Left lung (tissue), 10 donors: ENCODE measurements around the gene FADD. TPM values are rescaled to one million over a fixed set of nuclear protein-coding genes. Genes with fewer than 3 reads are reported as not detected.

Source experiments
- ATAC-seq: fragments of 200-7000 bp; cut with Tn5 transposase; one replicate; pipeline ENCODE4 v1.9.1; 2020; ENCODE audit warnings: moderate library complexity
- DNase-seq, 4 donors: peaks; one replicate each; pipeline ENCODE4 v3.0.0-alpha.2; 2013 to 2020
- H3K27ac ChIP-seq, 2 donors: fragments of 200-600 bp; sonication (generic) in 1 of 2; one replicate each; pipeline versions ENCODE4 v1.5.0 to v1.8.0; 2020 to 2021
- H3K27me3 ChIP-seq, 2 donors: fragments of 200-600 bp; sonication (generic) in 1 of 2; one replicate each; pipeline versions ENCODE4 v1.5.0 to v1.8.0; 2020 to 2021
- H3K36me3 ChIP-seq, 2 donors: fragments of 200-600 bp; sonication (generic) in 1 of 2; one replicate each; pipeline versions ENCODE4 v1.5.0 to v1.8.0; 2020 to 2021
- H3K4me1 ChIP-seq, 2 donors: fragments of 200-600 bp; one replicate each; pipeline ENCODE4 v1.8.0; 2021
- H3K4me3 ChIP-seq, 2 donors: fragments of 200-600 bp; sonication (generic) in 1 of 2; one replicate each; pipeline versions ENCODE4 v1.5.0 to v1.8.0; 2020 to 2021; ENCODE audit warnings: mild to moderate bottlenecking in 1 of 2
- H3K9me3 ChIP-seq, 2 donors: fragments of 200-600 bp; sonication (generic) in 1 of 2; one replicate each; pipeline versions ENCODE4 v1.5.0 to v1.8.0; 2020 to 2021
- intact Hi-C, 2 donors: fragments of 100-400 bp; cut with DNase I; formaldehyde crosslinking; loops; one replicate each; pipeline versions ENCODE4 v1.11.2 to v1.14.2; 2022
- polyA plus RNA-seq, 6 donors: library from polyadenylated mRNA; unstranded; fragments of 120-200 nt; gene quantifications; one replicate each; pipeline ENCODE4 v1.2.1, GENCODE V29; 2013; ENCODE audit not compliant: insufficient read length in 6 of 6
- total RNA-seq, 2 donors: library from RNA; stranded (reverse); fragmentation: NEBNext Ultra II Directional; extraction: Animal tissue kit (Norgen Biotek cat#: 25700); gene quantifications; one replicate each; pipeline ENCODE4 v1.2.1, GENCODE V29; 2021
- TF ChIP-seq, protein P1 (sequence below), 2 donors: fragments of 200-600 bp; sonication (generic) in 1 of 2; IDR thresholded peaks; one replicate each; pipeline versions ENCODE4 v1.5.0 to v1.8.0; 2021; ENCODE audit warnings: antibody characterized with exemption in 2 of 2
- donor health status: DM: no; HTN: yes; CAD: no.
- donor health status: DM: no; HTN: no; CAD: no.

The FADD gene
- total and polyA plus RNA-seq, 8 donors, result 10.6 to 28.4 (median 14.4) TPM

DNA sequence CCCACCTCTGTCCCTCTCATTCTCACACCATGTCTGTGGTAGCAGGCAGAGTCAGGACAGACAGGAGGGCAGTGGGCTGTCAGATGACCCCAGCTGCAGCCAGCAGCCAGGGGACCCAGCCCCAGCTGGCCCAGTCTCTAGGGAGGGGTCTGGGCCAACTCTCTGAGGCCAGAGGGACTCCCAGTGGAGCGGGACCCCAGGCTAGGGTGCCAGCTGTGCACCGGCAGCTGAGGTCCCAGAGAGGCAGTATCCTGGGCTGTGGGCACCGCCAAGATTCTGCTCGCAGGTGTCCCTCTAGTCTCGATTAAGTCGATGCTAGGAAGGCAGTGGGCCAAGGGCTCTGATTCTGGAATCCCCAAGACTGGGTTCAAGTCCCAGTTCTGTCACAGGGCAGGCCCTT lies 16.7 kb upstream of the FADD start:
- Histone ChIP-seq H3K9me3 (no peaks in the 10 kb centered on the region), H3K27me3 (peaks cover 0 to 13% of the 10 kb centered on the region in 2 donors), H3K4me3 (no peak overlapping the region), H3K4me1 (no peaks in the 10 kb centered on the region), H3K36me3 (no peaks in the 10 kb centered on the region), H3K27ac (no peak overlapping the region)
- ATAC-seq, result no peak
- TF ChIP-seq, protein P1, sequence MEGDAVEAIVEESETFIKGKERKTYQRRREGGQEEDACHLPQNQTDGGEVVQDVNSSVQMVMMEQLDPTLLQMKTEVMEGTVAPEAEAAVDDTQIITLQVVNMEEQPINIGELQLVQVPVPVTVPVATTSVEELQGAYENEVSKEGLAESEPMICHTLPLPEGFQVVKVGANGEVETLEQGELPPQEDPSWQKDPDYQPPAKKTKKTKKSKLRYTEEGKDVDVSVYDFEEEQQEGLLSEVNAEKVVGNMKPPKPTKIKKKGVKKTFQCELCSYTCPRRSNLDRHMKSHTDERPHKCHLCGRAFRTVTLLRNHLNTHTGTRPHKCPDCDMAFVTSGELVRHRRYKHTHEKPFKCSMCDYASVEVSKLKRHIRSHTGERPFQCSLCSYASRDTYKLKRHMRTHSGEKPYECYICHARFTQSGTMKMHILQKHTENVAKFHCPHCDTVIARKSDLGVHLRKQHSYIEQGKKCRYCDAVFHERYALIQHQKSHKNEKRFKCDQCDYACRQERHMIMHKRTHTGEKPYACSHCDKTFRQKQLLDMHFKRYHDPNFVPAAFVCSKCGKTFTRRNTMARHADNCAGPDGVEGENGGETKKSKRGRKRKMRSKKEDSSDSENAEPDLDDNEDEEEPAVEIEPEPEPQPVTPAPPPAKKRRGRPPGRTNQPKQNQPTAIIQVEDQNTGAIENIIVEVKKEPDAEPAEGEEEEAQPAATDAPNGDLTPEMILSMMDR (IDR thresholded peaks at IDR 0.05), result no peak
- intact Hi-C loops, result loop anchor here in 1 of 2 donors (10.0 kb wide), 1 partner anchor 272 kb away; no protein-coding TSS in a partner anchor
- DNase-seq, result peak in 1 of 4 donors; percentile 69

DNA sequence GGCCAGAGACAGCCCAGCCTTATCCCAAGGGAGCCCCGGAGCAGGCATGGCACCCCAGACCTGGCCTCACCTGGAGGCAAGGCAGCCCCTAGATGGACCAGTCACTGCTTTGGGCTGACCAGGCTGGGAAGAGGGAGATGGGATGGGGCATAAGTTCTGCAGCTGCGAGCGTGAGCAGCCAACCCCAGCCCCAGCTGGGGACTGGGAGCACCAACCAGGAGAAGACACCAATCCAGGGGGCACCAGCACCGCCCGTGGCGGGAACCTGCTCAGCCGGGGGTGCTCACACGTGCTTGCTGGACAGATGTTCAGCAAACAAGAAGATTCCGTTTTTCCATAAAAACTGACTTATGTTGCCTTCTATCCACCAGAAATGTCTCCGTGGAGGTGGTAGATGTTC lies 16.2 kb upstream of the FADD start:
- no peaks in the 10 kb centered on the region for H3K36me3 ChIP-seq
- intact Hi-C loops, result loop anchor here in 1 of 2 donors (10.0 kb wide), 1 partner anchor 272 kb away; no protein-coding TSS in a partner anchor
- H3K9me3 ChIP-seq, result no peaks in the 10 kb centered on the region
- H3K27ac ChIP-seq, result no peak overlapping the region
- H3K4me3 ChIP-seq, result no peak overlapping the region
- peak in 1 of 4 donors; percentile 71 for DNase-seq
- TF ChIP-seq, protein P1 (IDR thresholded peaks at IDR 0.05), result no peak
- peaks cover 0 to 18% of the 10 kb centered on the region in 2 donors for H3K27me3 ChIP-seq
- ATAC-seq, result no peak
- no peaks in the 10 kb centered on the region for H3K4me1 ChIP-seq

DNA sequence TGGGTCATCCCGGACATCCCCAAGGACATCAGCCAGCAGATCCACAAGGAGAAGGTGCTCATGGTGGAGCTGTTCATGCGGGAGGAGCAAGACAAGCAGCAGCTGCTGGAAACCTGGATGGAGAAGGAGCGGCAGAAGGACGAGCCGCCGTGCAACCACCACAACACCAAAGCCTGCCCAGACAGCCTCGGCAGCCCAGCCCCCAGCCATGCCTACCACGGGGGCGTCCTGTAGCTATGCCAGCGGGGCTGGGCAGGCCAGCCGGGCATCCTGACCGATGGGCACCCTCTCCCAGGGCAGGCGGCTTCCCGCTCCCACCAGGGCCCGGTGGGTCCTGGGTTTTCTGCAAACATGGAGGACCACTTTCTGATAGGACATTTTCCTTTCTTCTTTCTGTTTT lies 15.3 kb upstream of the FADD start:
- ATAC-seq (no peak), DNase-seq (peak in 1 of 4 donors; percentile 58)
- H3K27ac ChIP-seq, result no peak overlapping the region
- no peak overlapping the region for H3K4me3 ChIP-seq
- H3K4me1 ChIP-seq, result no peaks in the 10 kb centered on the region
- H3K36me3 ChIP-seq, result no peaks in the 10 kb centered on the region
- H3K27me3 ChIP-seq, result peaks cover 0 to 22% of the 10 kb centered on the region in 2 donors
- intact Hi-C loops, result loop anchor here in 1 of 2 donors (10.0 kb wide), 1 partner anchor 273 kb away; no protein-coding TSS in a partner anchor
- TF ChIP-seq, protein P1 (IDR thresholded peaks at IDR 0.05), result no peak
- H3K9me3 ChIP-seq, result no peaks in the 10 kb centered on the region

DNA sequence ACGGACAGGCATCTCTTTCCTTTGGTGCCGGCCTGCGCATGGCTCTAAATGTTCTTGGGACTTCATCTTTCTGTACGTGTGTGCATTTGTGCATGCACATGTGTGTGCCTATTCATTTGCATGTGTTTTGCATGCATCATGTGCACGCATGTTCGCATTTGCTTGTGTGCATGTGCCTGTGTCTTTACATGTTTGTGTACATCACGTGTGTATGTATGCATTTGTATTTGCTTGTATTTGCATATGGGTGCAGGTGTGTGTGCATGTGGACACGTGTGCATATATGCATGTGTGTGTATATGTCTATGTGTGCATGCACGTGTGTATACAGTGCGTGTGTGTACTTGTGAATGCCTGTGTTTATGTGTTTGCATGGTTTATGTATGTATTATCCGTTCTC lies 13.5 kb upstream of the FADD start:
- H3K36me3 ChIP-seq, result no peaks in the 10 kb centered on the region
- no peaks in the 10 kb centered on the region for H3K9me3 ChIP-seq
- H3K27me3 ChIP-seq, result peaks cover 0 to 26% of the 10 kb centered on the region in 2 donors
- TF ChIP-seq, protein P1 (IDR thresholded peaks at IDR 0.05), result no peak
- H3K27ac ChIP-seq, result no peak overlapping the region
- DNase-seq, result peak in 1 of 4 donors; percentile 27
- no peak overlapping the region for H3K4me3 ChIP-seq
- no peaks in the 10 kb centered on the region for H3K4me1 ChIP-seq
- intact Hi-C loops, result loop anchor here (5.0 to 10.0 kb wide), 3 partner anchors 272 to 495 kb away; no protein-coding TSS in a partner anchor
- ATAC-seq, result no peak

DNA sequence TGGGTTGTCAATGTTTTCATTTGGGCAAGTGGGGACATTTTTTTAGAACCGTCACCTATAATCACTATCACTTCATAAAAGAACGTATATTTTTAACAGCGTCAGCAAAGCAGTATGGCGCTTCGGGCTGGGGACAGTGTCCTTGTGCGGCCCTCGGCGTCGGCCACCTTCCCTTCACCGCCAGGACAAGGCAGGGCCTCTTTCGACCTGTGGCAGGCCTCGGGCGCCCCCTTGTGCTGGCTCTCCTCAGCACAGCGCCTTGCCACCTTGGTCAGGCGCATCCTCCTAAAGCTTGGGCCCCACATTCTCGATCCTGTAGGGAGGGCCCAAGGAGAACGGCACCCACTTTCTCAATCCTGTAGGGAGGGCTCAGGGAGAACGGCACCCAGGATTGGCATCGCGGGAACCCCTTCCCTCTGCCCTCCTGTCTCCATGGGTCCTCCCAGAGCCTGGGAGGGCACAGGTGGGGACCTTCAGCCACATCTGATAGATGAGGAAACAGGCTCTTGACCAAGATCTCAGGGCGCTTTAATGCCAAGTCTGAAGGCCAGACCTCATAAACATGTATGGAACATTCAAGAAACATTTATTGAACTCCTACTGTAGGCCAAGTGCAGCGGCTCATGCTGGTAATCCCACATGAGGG lies 11.5 kb upstream of the FADD start:
- no peak overlapping the region for H3K27ac ChIP-seq
- peak; percentile 49 to 93 (median 72) for DNase-seq
- peak; percentile 96 for ATAC-seq
- H3K4me1 ChIP-seq, result no peaks in the 10 kb centered on the region
- peaks cover 0 to 29% of the 10 kb centered on the region in 2 donors for H3K27me3 ChIP-seq
- no peaks in the 10 kb centered on the region for H3K36me3 ChIP-seq
- TF ChIP-seq, protein P1 (IDR thresholded peaks at IDR 0.05), result peak; percentile 83 to 85
- intact Hi-C loops, result loop anchor here in 1 of 2 donors (5.0 to 10.0 kb wide), 2 partner anchors 274 to 497 kb away; no protein-coding TSS in a partner anchor
- H3K9me3 ChIP-seq, result no peaks in the 10 kb centered on the region
- no peak overlapping the region for H3K4me3 ChIP-seq
